ENCODE results near the gene MAK. TPM values are rescaled to one million over a fixed set of nuclear protein-coding genes. Genes with fewer than 3 reads are reported as not detected.

The MAK gene
- total RNA-seq, 1 experiment from 2014 or later = 0.20 TPM

- Mint-ChIP-seq H3K27ac (no peak overlapping the region), H3K9me3 (peaks cover 3 to 7% of the 10 kb centered on the region in 2 experiments; a peak in 3 of 5 replicates)
- H2AFZ ChIP-seq (ENCODE audit: low read length) = no peak overlapping the region
Measured at GRCh38 chr6:10719296-10719963, 118.9 kb downstream of the MAK start.

More at GRCh38 chr6:10719296-10719963, 118.9 kb downstream of the MAK start:
- TF ChIP-seq CTCF (conservative IDR thresholded peaks at IDR 0.05) = no peak
- Histone ChIP-seq H3K23ac (ENCODE audit: insufficient read length, low read depth, low read length) (no peak overlapping the region), H3K23me2 (ENCODE audit: insufficient read length, low read depth, low read length, poor library complexity, severe bottlenecking) (peaks cover 9% of the 10 kb centered on the region), H3K79me1 (ENCODE audit: insufficient read depth, low read depth, low read length, poor library complexity, severe bottlenecking) (no peaks in the 10 kb centered on the region), H2AK5ac (ENCODE audit: insufficient read length, low read length) (no peak overlapping the region), H4K91ac (ENCODE audit: insufficient read length, low read depth, low read length) (no peak overlapping the region), H3K14ac (ENCODE audit: insufficient read depth, low read length) (no peak overlapping the region), H2BK5ac (ENCODE audit: insufficient read length, low read length) (no peak overlapping the region), H3K18ac (ENCODE audit: insufficient read length, low read depth, low read length) (no peak overlapping the region), H4K8ac (replicated peaks; ENCODE audit: insufficient read length, low read depth, low read length) (no peak overlapping the region), H3K9me3 (ENCODE audit: control insufficient read depth, low read depth, low read length) (no peaks in the 10 kb centered on the region), H3K27me3 (ENCODE audit: insufficient read depth, low read length) (no peaks in the 10 kb centered on the region), H3K4ac (ENCODE audit: low read depth, low read length) (no peak overlapping the region), H2BK12ac (ENCODE audit: insufficient read length, low read depth, low read length) (no peak overlapping the region), H3K4me1 (ENCODE audit: insufficient read depth, low read length) (0 out of 2 replicates have a peak, but pooled peaks cover 2% of the 10 kb centered on the region), H2BK15ac (ENCODE audit: low read depth, low read length) (no peak overlapping the region), H3T11ph (ENCODE audit: low read length) (no peak overlapping the region), H3K56ac (ENCODE audit: insufficient read length, low read depth, low read length) (no peak overlapping the region), H3K9ac (ENCODE audit: extremely low read depth, insufficient read length, low read length) (no peak overlapping the region), H3K27ac (ENCODE audit: insufficient read length, low read depth, low read length) (no peak overlapping the region), H4K5ac (ENCODE audit: insufficient read length, low read depth, low read length) (no peak overlapping the region), H3K4me2 (ENCODE audit: insufficient read depth, insufficient read length, low read length) (no peak overlapping the region), H2BK120ac (ENCODE audit: low read depth, low read length, poor library complexity, severe bottlenecking) (no peak overlapping the region), H4K20me1 (ENCODE audit: control insufficient read depth, insufficient read depth, insufficient read length) (no peaks in the 10 kb centered on the region), H3K79me2 (ENCODE audit: insufficient read depth, low read length) (no peaks in the 10 kb centered on the region), H2BK20ac (ENCODE audit: low read depth, low read length, poor library complexity, severe bottlenecking) (no peak overlapping the region)
- Mint-ChIP-seq H3K4me3 (no peak overlapping the region; a peak in 1 of 5 replicates), H3K4me1 (peaks cover 18 to 22% of the 10 kb centered on the region in 2 experiments), H3K36me3 (ENCODE audit: insufficient read depth in 1 of 3, low read depth in 3 of 3) (peaks cover 0 to 16% (median 12%) of the 10 kb centered on the region in 3 experiments; a peak in 5 of 7 replicates), H3K27me3 (ENCODE audit: low read depth) (no peaks in the 10 kb centered on the region; the same call in 1 of the 2 replicates)
- DNase-seq = no peak
- no CpG with 5 or more reads among the region's 8 CpGs for WGBS (ENCODE audit: extremely low coverage, insufficient read length, low lambda C conversion rate)
